ENCODE measurements around the gene PTPRJ. TPM values are rescaled to one million over a fixed set of nuclear protein-coding genes. Genes with fewer than 3 reads are reported as not detected.
"Not testable (repeated sequence)": the region's sequence is repeated elsewhere in the genome, so short reads cannot be mapped to it uniquely, and the experiment has no call there.

The PTPRJ gene
- total and polyA plus RNA-seq, 2 experiments from 2014 or later: 4.5 to 9.5 TPM

GRCh38 chr11:48180627-48181026 lies 200.3 kb downstream of the PTPRJ start:
- DNase-seq: no peak
- Histone ChIP-seq H3K9me2 (ENCODE audit: insufficient read depth) (no peaks in the 10 kb centered on the region), H3K27me3 (replicated peaks; ENCODE audit: insufficient read depth) (no peaks in the 10 kb centered on the region), H3K27ac (no peak overlapping the region), H3K9ac (no peak overlapping the region), H3K4me1 (ENCODE audit: insufficient read depth) (no peaks in the 10 kb centered on the region), H3K9me3 (ENCODE audit: low read depth) (no peaks in the 10 kb centered on the region), H3K79me2 (ENCODE audit: insufficient read depth) (no peaks in the 10 kb centered on the region), H3K4me3 (no peak overlapping the region), H3K4me2 (ENCODE audit: unreplicated experiment) (no peak overlapping the region), H3F3A (ENCODE audit: insufficient read depth) (no peaks in the 10 kb centered on the region), H4K20me1 (ENCODE audit: insufficient read depth) (no peaks in the 10 kb centered on the region), H2AFZ (no peak overlapping the region), H3K36me3 (ENCODE audit: low read depth) (no peaks in the 10 kb centered on the region)
- WGBS, 2 experiments (ENCODE audit: low coverage in 1 of 2, low lambda C conversion rate in 2 of 2, missing lambda C conversion rate in 2 of 2): 40 to 47% methylated on average over 6 of the region's 6 CpGs
- TF ChIP-seq EZH2 (IDR thresholded peaks at IDR 0.05; ENCODE audit: insufficient read depth, poor library complexity, severe bottlenecking): no peak
- TF ChIP-seq EZH2phosphoT487 (IDR thresholded peaks at IDR 0.05; ENCODE audit: insufficient read depth, low read depth): no peak
- in situ Hi-C loops (cut with MboI): no loop called here

- DNase-seq: no peak
- Histone ChIP-seq H3K9ac (no peak overlapping the region), H2AFZ (no peak overlapping the region), H3K4me1 (ENCODE audit: insufficient read depth) (no peaks in the 10 kb centered on the region), H3K4me2 (ENCODE audit: unreplicated experiment) (no peak overlapping the region), H3K4me3 (no peak overlapping the region), H3K36me3 (ENCODE audit: low read depth) (no peaks in the 10 kb centered on the region), H3K9me2 (ENCODE audit: insufficient read depth) (no peaks in the 10 kb centered on the region), H3F3A (ENCODE audit: insufficient read depth) (no peaks in the 10 kb centered on the region), H3K79me2 (ENCODE audit: insufficient read depth) (no peaks in the 10 kb centered on the region), H3K9me3 (ENCODE audit: low read depth) (no peaks in the 10 kb centered on the region), H3K27ac (no peak overlapping the region), H4K20me1 (ENCODE audit: insufficient read depth) (no peaks in the 10 kb centered on the region), H3K27me3 (replicated peaks; ENCODE audit: insufficient read depth) (no peaks in the 10 kb centered on the region)
- 38 to 52% methylated on average over 4 of the region's 4 CpGs for WGBS, 2 experiments (ENCODE audit: low coverage in 1 of 2, low lambda C conversion rate in 2 of 2, missing lambda C conversion rate in 2 of 2)
- in situ Hi-C loops (cut with MboI): no loop called here
- TF ChIP-seq EZH2phosphoT487 (IDR thresholded peaks at IDR 0.05; ENCODE audit: insufficient read depth, low read depth): no peak
- TF ChIP-seq EZH2 (IDR thresholded peaks at IDR 0.05; ENCODE audit: insufficient read depth, poor library complexity, severe bottlenecking): no peak
These were observed 202.6 kb downstream of the PTPRJ start for GRCh38 chr11:48182860-48183526.

- Histone ChIP-seq H3K4me3 (no peak overlapping the region), H3K9ac (no peak overlapping the region), H3K4me1 (ENCODE audit: insufficient read depth) (no peaks in the 10 kb centered on the region), H3K4me2 (ENCODE audit: unreplicated experiment) (no peak overlapping the region), H3K27ac (no peak overlapping the region), H3K36me3 (ENCODE audit: low read depth) (no peaks in the 10 kb centered on the region), H2AFZ (no peak overlapping the region), H3K9me3 (ENCODE audit: low read depth) (no peaks in the 10 kb centered on the region), H4K20me1 (ENCODE audit: insufficient read depth) (no peaks in the 10 kb centered on the region), H3K27me3 (replicated peaks; ENCODE audit: insufficient read depth) (no peaks in the 10 kb centered on the region), H3K79me2 (ENCODE audit: insufficient read depth) (no peaks in the 10 kb centered on the region), H3K9me2 (ENCODE audit: insufficient read depth) (no peaks in the 10 kb centered on the region), H3F3A (ENCODE audit: insufficient read depth) (no peaks in the 10 kb centered on the region)
- in situ Hi-C loops (cut with MboI): no loop called here
- no peak for DNase-seq
- TF ChIP-seq EZH2 (IDR thresholded peaks at IDR 0.05; ENCODE audit: insufficient read depth, poor library complexity, severe bottlenecking) (no peak), EZH2phosphoT487 (IDR thresholded peaks at IDR 0.05; ENCODE audit: insufficient read depth, low read depth) (no peak)
These were observed 204.1 kb downstream of the PTPRJ start for GRCh38 chr11:48184452-48184851.

- H2AFZ ChIP-seq; DNase-seq; H3K9ac ChIP-seq; in situ Hi-C loops (cut with MboI); H3K27me3 ChIP-seq (replicated peaks; ENCODE audit: insufficient read depth); H3K4me1 ChIP-seq (ENCODE audit: insufficient read depth); H3K4me2 ChIP-seq (ENCODE audit: unreplicated experiment); H3K9me3 ChIP-seq (ENCODE audit: low read depth); H3F3A ChIP-seq (ENCODE audit: insufficient read depth); H3K79me2 ChIP-seq (ENCODE audit: insufficient read depth); H3K4me3 ChIP-seq; H3K36me3 ChIP-seq (ENCODE audit: low read depth); H3K27ac ChIP-seq; H3K9me2 ChIP-seq (ENCODE audit: insufficient read depth); H4K20me1 ChIP-seq (ENCODE audit: insufficient read depth): not testable (repeated sequence)
- 60 to 62% methylated on average over 10 of the region's 10 CpGs for WGBS, 2 experiments (ENCODE audit: low coverage in 1 of 2, low lambda C conversion rate in 2 of 2, missing lambda C conversion rate in 2 of 2)
These were observed 210.7 kb downstream of the PTPRJ start for GRCh38 chr11:48190906-48191654.
